Measurements from ENCODE around the gene INPP5A.
A peak's percentile ranks its signal among the peaks of the same experiment; 100 is the strongest.
"Not testable (repeated sequence)": the region's sequence is repeated elsewhere in the genome, so short reads cannot be mapped to it uniquely, and the experiment has no call there.

Gene INPP5A

DNA sequence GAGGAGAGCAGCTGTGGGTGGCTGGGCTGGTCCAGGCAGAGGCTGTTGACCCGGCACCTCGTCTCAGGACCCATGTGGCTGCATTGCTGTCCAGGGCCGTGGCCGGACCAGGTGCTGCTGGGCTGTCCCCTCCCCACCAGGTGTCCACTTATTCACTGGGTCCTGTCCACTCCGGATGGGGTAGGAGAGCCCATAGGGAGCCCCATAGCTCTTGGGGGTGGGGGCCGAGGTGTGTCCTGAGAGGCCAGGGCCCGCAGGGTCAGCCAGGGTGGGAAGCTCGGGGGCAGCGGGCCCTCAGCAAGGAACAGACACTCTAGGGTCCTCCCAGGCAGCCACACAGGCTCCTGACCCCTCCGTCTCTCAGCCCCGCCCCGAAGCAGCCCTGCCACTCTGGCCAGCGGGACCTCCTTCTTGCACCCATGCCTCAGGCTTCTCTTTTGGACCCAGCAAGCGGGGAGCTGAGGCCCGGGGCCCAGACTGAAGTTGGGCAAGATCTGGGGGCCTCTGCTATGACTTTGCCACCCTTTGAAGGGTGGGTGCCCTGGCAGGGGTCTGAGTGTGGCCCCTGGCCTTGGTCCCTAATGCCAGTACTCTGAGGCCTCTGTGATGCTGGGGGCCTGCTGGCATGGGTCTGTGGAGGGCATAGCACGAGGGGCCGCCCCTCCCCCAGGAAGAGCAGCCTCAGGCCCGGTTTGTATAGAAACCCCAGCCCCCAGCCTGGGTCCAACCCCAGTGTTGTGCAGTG, 162.0 kb downstream of the INPP5A start:
- no peak for DNase-seq

DNA sequence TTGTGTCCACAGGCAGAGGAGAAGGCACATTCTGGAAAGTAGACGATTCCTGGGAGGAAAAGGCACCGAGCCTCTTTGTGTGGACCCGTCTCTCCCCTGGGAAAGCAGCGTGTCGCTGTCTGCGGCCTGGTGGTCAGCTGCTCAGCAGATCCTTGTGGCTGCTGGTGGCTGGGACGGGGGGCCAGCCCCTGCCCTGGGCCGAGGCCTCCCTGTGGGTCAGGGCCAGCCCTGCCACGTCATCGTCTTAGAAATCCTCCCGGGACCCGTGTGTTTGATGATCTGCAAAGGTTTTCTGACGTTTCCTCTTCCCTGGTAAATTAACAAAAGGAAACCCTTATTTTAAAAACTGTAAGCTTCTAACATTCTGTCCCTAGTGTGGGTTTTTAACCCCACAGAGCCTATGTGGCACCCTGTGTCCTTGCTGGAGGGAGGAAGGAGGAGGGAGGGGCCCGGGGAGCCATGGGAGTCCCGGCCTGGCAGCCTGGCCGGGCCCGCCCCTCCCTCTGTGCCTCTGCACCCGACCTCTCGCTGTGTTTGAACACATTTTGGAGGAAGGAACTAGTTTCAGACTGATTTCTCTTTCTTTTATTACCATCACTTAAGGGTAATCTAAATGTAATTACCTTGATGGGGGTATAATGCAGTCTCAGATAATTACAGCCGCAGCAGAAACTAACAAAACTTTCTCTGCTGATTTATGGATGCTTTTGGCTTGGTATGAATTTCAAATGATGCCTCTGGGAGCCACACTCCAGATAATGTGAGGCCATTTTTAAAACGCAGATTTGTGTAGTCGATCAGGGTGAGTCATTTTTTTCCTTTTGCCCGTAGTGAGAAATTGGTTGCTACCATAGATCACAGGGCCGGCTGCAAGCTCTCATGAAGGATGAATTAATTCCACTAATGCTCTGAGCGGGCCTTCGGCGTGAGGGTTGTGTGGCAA, 162.8 kb downstream of the INPP5A start:
- DNase-seq = no peak

DNA sequence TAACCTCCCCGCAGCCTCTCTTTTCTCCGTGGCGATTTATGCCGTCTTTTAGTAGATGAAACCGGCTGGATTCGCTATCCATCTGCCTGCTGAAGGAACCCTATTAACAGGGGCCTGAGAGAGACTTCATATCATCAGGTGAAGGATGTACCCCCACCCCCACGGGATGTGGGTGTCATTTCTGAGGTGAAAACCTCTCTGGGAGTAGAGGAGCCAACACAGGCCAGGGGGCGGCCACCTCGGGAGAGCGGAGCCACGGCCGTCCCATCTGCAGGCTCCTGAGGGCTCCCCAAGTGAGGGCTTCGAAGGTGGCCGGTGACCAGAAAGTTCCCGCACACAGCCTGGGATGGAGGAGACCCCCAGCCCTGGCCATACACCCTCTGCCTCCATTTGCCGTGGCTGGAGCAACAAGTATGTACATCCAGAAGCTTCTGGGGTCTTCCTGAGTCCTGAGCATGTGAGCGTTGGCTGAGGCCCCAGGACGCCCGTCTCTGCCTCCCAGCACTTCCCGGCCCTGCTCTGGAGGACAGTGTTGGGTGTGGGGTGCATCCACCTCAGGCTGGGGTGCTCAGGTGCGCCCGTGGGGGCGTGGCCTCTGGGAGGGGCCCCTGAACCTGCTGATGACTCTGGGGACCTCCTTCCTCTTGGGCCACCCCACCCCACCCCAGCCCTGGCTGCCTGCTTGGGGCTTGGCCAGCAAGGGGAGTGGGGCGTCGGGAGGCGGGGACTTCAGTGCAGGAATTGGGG, 163.7 kb downstream of the INPP5A start:
- no peak for DNase-seq

DNA sequence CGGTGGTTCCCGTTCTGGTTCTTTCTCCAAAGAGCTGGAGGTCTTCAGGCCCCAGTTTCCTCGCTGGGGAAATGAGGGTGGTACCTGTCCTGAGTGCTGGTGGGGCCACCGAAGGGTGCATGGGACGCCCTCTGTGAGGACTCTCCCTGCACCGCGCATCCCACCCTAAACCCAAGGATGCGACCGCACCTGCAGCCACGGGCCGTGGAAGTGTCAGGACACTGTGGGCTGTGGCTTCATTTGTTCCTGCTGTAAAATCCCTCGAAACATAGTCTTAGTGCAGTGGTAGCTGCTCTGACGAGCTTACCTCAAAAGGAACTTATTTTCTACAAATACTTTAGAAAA, 164.2 kb downstream of the INPP5A start:
- DNase-seq = no peak

DNA sequence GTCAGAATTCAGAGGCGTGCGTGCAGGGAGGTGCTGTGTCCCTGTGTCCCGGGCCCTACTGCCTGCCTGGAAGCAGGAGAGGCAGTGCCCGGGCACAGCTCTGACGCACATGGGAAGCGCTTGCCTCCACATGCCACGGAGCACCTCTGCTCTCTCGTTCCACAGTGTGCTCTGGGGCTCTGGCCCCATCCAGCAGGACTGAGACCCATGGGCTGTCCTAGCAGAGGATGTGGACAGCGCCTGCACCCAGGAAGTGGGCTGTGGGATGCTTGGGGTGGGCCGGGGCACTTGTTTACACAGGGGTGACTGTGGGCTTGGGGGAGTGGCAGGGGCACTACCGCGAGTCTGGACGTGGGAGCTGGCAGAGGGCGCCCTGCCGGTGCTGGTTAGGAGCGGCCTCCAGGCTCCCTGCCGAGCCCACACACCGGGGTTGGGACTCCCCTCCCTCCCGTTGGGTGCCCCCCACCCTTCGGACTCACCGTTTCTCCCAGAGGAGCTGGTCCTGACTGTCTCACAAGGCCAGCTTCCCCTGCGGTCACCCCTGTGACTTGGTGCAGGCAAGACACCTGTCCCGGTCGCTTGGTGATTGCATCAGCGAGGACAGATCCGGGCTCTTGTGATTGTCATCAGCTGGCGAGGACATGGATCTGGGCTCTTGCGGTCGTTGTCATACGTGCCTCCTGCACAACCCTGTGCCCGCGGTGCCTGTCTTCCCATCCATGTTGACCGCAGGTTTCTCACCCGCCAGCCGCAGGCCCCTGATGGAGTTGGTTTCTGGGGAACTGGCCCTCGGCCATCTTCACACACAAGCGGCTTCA, 165.2 kb downstream of the INPP5A start:
- DNase-seq = no peak

DNA sequence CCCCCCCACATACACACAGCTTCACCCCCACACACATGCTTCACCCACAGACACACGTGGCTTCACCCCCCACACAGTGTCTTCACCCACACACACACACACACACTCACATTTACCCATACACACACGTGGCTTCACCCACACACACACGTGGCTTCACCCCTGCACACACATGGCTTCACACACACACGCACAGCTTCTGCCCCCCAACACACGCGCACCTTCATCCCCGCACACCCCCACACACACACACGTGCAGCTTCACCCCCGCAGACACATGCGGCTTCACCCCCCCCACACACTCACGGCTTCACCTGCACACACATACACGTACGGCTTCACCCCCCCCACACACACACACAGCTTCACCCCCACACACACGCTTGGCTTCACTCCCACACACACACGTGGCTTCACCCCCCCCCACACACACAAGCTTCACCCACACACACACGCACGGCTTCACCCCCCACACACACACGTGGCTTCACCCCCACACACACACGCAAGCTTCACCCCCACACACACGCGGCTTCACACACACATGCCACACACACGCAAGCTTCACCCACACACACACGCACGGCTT, 165.9 kb downstream of the INPP5A start:
- DNase-seq = no peak

DNA sequence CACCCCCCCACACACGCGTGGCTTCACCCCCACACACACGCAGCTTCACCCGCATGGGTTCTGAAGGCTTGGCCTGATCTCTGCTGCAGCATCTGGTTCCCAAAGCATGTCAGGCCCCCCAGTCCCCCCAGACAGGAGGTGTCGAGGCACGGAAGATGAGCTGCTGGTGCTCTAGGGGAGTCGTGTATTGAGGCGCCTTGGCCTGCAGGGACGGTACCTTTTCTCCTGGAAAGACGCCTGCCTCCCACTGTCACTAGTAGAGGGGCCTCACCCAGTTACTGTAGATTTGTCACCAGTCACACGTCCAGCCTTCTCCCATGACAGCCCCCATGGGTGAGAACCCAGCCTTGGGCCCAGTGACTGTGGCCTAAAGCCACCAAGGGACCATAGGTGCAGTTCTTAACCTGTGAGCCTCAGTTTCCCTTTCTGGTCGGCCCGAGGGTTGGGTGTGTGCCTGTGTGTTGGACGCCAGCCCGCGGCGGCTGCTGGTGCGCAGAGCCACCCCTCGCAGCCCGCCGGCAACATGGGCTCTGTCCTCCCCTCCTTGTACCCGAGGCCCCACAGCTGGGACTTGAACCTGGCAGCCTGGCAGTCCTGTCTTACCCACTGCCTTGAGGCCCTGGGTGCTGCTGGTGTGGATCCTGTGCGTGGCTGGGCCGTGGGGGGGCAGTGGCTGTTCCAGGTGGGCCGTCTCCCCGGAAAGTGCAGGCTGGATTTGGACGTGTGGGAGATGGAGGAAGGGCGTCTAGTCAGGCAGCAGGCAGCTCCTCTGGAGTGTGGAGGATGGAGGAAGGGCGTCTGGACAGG, 166.6 kb downstream of the INPP5A start:
- DNase-seq = no peak

DNA sequence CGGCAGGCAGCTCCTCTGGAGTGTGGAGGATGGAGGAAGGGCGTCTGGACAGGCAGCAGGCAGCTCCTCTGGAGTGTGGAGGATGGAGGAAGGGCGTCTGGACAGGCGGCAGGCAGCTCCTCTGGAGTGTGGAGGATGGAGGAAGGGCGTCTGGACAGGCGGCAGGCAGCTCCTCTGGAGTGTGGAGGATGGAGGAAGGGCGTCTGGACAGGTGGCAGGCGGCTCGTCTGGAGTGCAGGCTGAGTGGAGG, 167.2 kb downstream of the INPP5A start:
- DNase-seq = not testable (repeated sequence)

DNA sequence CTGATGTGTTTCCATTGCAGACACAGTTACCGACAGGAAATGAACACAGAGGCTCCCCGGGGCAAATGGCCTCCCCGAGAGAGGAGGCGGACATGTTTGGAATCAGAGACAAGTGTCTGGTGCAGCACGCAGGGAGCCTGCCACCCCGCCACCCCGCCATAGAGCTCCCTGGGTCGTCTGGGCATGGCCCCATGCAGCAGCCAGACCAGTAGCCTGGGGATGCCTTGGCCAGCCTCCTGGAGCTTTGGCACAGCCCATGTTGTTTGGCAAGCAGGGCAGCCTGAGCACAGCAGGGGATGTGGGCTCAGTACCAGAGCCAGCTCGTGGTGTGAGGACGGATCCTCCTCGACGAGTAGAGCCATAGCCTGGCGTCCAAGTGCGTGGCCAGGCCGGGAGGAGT, 167.6 kb downstream of the INPP5A start:
- DNase-seq = peak in 1 of 2 experiments; percentile 54

DNA sequence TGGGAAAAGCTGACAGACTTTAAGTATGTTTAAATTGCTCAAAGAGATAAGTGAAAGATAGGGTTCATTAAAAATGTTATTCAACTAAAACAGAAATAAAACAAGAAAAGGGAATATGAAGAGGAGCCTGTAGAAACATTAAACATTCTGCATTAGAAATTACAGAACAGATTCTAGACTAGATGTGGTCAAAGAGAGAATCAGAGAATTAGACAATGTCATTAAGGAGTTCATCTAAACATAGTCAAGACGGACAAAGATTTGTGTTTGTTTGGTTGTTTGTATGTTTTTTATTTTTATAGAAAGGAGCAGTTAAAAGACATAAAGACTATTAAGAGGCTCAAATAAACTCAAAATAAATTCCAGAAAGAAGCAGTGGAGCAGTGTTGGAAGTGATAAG, 168.4 kb downstream of the INPP5A start:
- no peak for DNase-seq

DNA sequence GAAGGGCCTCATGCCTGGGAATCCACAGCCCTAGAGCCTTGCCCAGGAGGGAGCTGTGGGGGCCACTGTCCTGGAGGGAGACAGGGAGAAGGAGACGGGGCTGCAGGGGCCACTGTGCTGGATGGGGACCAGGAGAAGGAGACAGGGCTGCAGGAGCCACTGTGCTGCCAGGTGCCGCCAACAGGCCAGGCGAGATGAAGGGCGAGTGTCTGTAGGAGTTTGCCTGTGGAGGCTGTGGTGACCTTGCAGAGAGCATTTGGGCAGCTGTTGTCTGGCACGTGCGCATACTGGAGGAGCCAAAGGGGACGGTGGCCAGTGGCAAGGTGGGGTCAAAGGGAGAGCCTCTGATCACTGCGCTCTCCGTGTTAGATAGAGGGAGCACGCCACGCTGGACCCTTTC, 169.1 kb downstream of the INPP5A start:
- DNase-seq = no peak

DNA sequence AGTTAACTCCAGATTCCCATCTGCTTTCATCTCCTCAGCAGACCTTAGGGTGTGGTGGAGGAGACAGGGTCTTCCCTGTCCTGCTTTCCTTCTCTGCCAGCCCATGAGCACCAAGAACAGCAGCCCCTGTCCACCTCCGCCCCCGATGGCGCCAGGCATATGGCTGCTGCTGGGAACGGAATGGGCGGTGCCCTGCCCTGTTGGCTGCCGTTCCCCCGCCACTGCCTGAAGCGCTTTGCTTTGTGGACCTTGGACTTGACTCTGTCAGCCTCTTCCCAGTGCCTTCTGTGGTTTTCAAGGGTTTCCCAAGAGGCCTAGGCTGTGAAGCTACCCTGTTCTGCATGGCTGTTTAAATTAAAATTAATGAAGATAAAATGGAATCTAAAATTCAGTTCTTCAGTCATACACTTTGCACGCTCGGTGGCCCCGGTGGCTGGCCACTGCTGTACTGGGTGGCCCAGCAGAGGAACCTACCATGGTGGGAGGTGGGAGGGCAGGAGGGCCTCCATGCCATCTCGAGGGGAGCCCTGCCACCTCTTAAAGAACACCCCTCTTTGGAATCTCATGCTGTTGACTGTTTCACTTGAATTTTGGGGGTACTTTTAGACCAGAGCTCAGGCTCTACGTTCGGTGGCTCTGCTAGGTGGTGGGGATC, 169.7 kb downstream of the INPP5A start:
- no peak for DNase-seq

DNA sequence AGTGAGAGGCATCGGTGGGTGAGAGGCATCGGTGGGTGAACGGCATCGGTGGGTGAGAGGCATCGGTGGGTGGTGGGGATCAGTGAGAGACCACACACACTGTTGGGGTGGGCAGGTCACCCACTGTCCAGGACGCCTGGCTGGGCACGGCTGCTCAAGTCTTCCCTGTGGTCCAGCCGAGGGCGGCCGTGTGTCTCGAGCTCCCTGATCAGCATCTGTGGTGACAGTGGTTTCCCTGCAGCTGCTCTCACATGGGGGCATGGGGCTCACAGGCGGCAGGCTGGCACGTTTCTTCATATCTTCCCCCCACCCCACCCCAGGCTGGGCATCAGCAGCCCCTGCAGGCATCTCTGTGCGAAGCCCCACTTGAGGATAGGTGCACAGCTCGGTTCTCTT, 170.2 kb downstream of the INPP5A start:
- DNase-seq = no peak

DNA sequence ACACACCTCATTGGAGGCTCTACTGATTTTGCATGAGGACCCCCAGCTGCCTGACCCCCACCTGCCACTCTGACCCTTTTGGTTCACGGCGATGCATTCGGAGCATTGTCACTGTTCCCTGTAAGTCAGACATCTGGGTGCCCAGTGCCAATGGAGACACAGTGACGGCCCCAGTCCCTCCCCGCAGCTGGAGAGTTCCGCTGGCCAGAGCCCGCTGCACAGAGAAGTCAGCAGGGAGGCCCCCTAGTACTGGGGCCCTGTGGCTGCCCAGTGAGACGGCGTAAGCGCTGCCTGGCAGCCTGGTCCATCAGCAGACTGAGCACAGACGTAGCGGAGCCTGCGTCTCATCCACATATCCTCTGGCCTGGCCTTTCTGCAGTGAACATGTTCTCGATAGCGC, 170.9 kb downstream of the INPP5A start:
- DNase-seq = no peak

DNA sequence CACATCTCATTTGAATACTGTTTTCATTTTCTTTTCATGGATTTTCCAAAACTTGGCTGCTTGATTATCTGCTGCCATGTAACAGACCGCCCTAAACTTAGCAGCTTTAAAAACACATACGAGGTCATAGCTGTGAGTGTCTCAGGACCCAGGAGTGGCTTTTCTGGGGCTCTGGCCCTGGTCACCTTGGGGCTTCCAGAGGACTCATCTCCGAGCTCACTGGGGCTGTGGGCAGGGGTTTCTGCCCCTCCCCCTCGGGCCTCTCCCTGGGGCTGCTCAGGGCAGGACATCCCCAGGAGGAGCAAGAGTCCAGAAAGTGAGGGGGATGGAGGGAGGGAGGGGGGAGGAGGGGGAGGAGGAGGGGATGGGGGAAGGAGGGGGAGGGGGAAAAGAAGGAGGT, 171.3 kb downstream of the INPP5A start:
- no peak for DNase-seq

DNA sequence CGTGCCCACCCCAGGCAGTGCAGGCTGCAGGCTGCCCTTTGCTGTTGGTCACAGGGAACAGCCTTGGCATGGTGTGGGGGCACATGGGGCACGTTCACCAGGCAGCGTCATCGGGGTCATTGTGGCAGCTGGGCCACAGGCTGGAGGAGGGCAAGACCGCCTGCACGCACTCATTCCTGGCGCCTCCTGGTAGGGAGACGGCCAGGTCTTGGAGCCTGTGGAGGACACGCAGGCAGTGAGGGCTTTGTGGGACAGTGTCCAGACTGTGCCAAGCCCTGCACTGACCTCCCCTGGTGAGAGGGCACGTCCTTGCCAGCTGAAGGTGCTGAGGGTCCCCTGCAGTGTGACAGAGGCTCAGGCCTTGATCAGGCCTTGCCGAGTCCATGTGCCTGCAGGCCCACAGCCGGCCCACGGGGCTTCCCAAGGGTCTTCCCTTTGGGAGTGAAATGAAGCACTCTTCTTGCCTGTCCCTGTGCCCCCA, 171.9 kb downstream of the INPP5A start:
- no peak for DNase-seq

DNA sequence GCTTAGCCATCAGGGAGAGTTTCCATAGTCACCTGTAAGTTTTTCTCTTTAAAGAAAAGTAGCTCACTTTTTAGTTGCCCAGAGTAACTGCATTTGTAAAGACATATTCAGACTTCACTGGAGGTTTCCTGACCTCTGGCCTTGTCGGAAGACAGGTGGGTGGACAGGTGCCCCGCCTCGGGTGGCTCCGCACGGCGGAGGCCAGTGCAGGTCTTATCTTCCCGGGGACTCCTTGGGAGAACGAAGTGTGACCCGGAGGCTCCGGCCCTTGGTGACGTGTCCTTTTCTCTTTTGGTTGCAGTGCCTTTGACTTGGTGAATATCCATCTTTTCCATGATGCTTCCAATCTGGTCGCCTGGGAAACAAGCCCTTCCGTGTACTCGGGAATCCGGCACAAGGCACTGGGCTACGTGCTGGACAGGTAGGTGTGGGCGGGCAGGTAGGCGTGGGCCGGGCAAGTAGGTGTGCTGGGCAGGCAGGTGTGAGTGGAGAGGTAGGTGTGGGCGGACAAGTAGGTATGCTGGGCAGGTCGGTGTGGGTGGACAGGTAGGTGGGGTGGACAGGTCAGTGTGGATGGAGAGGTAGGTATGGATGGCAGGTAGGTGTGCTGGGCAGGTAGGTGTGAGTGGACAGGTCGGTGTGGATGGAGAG, 172.6 kb downstream of the INPP5A start:
- no peak for DNase-seq

DNA sequence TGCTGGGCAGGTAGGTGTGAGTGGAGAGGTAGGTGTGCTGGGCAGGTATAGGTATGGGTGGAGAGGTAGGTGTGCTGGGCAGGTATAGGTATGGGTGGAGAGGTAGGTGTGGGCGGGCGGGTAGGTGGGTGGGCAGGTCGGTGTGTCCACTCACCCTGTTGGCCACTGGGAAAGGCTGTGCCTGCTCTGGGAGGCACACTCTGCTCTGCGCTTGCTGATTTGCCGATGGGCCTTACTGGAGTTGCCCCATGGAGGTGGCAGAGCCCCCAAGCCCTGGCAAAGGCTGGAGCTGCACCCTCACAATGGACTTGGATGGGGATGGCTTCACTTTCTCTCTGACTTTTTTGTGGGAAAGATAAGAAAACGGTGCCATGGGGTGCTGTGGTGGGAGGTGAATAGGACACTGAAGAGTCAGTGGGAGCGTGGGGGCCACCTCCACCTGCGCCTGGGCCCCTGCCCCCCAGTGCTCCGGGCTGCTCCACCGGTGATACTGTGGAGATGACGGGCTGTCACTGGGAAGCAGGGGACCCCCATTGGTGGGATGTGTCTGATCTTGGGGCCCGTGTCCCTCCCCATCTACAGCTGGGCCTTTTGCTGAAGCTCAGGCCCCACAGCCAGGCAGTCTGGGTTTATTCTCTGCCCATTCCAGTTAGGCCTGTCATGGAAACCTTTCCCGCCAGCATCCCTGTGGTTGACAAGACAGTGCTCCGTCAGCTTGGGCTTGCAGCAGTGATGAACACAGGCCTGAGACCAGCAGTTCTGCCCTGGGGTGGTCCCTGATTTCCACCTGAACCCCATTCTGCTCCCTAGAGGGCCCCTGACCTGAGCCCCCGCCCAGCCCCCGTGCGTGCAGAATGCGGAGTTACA, 173.4 kb downstream of the INPP5A start:
- no peak for DNase-seq

DNA sequence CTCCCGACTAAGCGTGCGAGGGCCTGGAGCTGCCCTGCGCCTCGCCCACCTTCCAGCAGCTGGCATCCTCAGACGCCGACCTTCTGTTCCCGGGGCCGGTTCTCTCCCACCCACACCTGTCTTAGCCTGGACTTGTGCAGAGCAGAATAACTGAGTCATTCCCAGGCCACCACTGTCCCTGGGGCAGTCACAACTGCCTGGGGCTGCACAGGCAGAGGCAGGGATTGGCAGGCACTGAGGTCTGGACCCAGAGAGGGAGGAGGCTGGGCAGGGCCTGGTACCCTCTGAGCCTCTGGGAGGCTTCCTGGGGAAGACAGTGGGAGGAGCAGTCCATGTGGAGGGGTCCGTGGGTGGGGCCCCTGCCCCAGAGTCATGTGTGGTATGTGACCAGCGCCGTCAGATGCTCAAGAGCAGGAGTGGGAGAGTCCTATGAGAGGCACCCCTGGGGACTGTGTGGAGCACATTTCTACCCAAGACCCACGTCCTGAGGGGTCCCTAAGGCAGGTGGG, 174.1 kb downstream of the INPP5A start:
- no peak for DNase-seq

Data from NCI-H446 (cell line).